ENCODE data around the gene FYN. TPM values are rescaled to one million over a fixed set of nuclear protein-coding genes. Genes with fewer than 3 reads are reported as not detected.

The FYN gene
- polyA plus RNA-seq, 2 of the 4 experiments (the other 2 are of a cell fraction) = 3.5 to 3.7 TPM

DNA sequence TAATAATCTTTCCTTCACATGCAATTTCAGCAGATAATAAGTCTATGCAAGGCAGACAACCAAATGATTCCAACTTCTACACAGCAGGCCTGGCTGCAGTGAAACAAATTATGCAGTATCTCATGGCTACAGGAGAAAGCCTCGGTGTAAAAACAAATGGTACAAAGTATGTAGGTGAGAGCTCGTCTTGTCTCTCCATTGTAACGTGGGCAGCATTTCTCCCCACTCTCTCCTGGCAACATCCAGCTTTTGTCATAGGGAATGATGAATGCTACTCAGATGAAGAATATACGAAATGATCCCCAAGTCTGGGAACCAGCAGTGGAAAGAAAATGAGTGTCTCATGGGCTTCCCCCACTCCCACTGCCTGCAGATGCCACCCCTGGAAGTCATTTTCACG lies 32.4 kb downstream of the FYN start:
- POLR2A ChIA-PET = no interaction called here
- FAIRE-seq (no peak), DNase-seq (ENCODE audit: low read depth in 1 of 2, low spot score in 1 of 2) (no peak), ATAC-seq (no peak)
- CTCF ChIA-PET = interaction anchor here (0.9 kb wide), 1 partner anchor 10 kb away, joined by 3 read pairs; no protein-coding TSS in a partner anchor
- H3K4me1 ChIP-seq = no peaks in the 10 kb centered on the region
- H3K4me2 ChIP-seq = no peak overlapping the region
- no peaks in the 10 kb centered on the region for H3K9me3 ChIP-seq
- TF ChIP-seq ZNF302 (CRISPR knock-in tag; IDR thresholded peaks at IDR 0.05) = no peak
- TF ChIP-seq NFE2L2 (conservative IDR thresholded peaks at IDR 0.05; ENCODE audit: low read length) = no peak
- TF ChIP-seq SMC3 (IDR thresholded peaks at IDR 0.05) = no peak
- TF ChIP-seq MAFK (IDR thresholded peaks at IDR 0.05; ENCODE audit: partially characterized antibody) = no peak
- no peak for TF ChIP-seq POLR2A (IDR thresholded peaks at IDR 0.05; ENCODE audit: low read length)
- no peak for TF ChIP-seq NR3C1 (IDR thresholded peaks at IDR 0.05)
- no peak for TF ChIP-seq JUN (IDR thresholded peaks at IDR 0.05)
- TF ChIP-seq RNF2 (IDR thresholded peaks at IDR 0.05; ENCODE audit: borderline replicate concordance, low read depth) = no peak
- TF ChIP-seq CBX2 (IDR thresholded peaks at IDR 0.05; ENCODE audit: borderline replicate concordance, low read depth) = no peak
- no peak for TF ChIP-seq CHD2 (IDR thresholded peaks at IDR 0.05; ENCODE audit: low read length, partially characterized antibody)
- no peak for TF ChIP-seq HOXA7 (CRISPR knock-in tag; IDR thresholded peaks at IDR 0.05)
- no peak for TF ChIP-seq TFCP2L1 (CRISPR knock-in tag; IDR thresholded peaks at IDR 0.05)
- TF ChIP-seq, protein P1, sequence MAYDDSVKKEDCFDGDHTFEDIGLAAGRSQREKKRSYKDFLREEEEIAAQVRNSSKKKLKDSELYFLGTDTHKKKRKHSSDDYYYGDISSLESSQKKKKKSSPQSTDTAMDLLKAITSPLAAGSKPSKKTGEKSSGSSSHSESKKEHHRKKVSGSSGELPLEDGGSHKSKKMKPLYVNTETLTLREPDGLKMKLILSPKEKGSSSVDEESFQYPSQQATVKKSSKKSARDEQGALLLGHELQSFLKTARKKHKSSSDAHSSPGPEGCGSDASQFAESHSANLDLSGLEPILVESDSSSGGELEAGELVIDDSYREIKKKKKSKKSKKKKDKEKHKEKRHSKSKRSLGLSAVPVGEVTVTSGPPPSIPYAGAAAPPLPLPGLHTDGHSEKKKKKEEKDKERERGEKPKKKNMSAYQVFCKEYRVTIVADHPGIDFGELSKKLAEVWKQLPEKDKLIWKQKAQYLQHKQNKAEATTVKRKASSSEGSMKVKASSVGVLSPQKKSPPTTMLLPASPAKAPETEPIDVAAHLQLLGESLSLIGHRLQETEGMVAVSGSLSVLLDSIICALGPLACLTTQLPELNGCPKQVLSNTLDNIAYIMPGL (CRISPR knock-in tag; IDR thresholded peaks at IDR 0.05; ENCODE audit: borderline replicate concordance) = no peak
- TF ChIP-seq FOSL2 (IDR thresholded peaks at IDR 0.05) = no peak
- no peak for TF ChIP-seq FOSL2 (CRISPR knock-in tag; IDR thresholded peaks at IDR 0.05)
- TF ChIP-seq, protein P2, sequence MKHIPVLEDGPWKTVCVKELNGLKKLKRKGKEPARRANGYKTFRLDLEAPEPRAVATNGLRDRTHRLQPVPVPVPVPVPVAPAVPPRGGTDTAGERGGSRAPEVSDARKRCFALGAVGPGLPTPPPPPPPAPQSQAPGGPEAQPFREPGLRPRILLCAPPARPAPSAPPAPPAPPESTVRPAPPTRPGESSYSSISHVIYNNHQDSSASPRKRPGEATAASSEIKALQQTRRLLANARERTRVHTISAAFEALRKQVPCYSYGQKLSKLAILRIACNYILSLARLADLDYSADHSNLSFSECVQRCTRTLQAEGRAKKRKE (CRISPR knock-in tag; IDR thresholded peaks at IDR 0.05; ENCODE audit: low read depth) = no peak
- TF ChIP-seq MYC (IDR thresholded peaks at IDR 0.05; ENCODE audit: borderline replicate concordance, low read length) = no peak
- TF ChIP-seq, protein P3, sequence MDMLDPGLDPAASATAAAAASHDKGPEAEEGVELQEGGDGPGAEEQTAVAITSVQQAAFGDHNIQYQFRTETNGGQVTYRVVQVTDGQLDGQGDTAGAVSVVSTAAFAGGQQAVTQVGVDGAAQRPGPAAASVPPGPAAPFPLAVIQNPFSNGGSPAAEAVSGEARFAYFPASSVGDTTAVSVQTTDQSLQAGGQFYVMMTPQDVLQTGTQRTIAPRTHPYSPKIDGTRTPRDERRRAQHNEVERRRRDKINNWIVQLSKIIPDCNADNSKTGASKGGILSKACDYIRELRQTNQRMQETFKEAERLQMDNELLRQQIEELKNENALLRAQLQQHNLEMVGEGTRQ (IDR thresholded peaks at IDR 0.05) = no peak
- no peak for TF ChIP-seq CHD4 (IDR thresholded peaks at IDR 0.05; ENCODE audit: borderline replicate concordance)
- no peak overlapping the region for H3K4me3 ChIP-seq
- 66% methylated on average over 5 of the region's 5 CpGs for WGBS (ENCODE audit: missing lambda C conversion rate)
- H3K27ac ChIP-seq = no peak overlapping the region

DNA sequence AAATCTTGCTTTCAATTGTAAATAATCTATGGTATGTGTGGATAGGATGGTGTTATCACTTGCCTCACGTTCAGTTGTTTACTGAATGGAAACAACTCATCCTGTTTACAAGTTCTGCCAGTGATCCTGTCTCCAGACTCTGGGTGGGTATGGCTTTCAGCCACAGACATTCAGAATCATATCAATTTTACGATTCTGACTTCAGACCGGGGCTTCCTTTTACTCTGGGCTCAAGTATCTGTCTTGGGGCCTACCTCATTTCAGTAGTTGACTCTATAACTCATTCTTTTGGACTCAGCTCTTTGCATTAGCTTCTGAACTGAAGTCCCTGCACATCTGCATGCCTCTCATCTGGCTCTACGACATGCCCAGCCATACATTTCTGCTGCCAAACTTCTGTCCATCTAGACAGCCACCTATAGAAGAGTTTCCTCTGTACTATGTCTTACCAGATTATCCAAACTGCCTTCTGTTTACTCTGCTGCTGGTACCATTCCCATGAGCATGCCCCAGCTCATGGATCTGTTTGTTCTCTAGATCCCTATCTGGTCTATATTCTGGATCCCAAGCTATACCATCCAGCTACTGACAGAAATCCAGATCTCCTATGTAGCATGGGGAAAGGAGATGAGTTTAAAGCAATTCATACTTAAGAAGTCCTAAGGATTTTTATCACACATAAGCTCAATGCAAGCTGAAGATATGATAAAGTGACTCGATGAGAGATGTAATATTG lies 34.3 kb downstream of the FYN start:
- ATAC-seq = no peak
- no peak overlapping the region for H3K4me3 ChIP-seq
- no peak for DNase-seq (ENCODE audit: low read depth in 1 of 2, low spot score in 1 of 2)
- 50% methylated on average over 5 of the region's 5 CpGs for WGBS (ENCODE audit: missing lambda C conversion rate)
- ChIA-PET POLR2A (no interaction called here), CTCF (no interaction called here)
- H3K4me1 ChIP-seq = no peaks in the 10 kb centered on the region
- no peak overlapping the region for H3K4me2 ChIP-seq
- TF ChIP-seq ZFP36 (IDR thresholded peaks at IDR 0.05; ENCODE audit: borderline replicate concordance, partially characterized antibody) (no peak), RAD21 (conservative IDR thresholded peaks at IDR 0.05 in 1 of 2, IDR thresholded peaks at IDR 0.05 in 1 of 2) (no peak), RARB (CRISPR knock-in tag; IDR thresholded peaks at IDR 0.05) (no peak), JUN (IDR thresholded peaks at IDR 0.05) (no peak), HOXB5 (CRISPR knock-in tag; IDR thresholded peaks at IDR 0.05) (no peak), SMC3 (IDR thresholded peaks at IDR 0.05) (no peak), CBX8 (IDR thresholded peaks at IDR 0.05) (no peak), KDM5A (IDR thresholded peaks at IDR 0.05) (no peak), RNF2 (IDR thresholded peaks at IDR 0.05; ENCODE audit: borderline replicate concordance, low read depth) (no peak), GATA3 (IDR thresholded peaks at IDR 0.05; ENCODE audit: borderline replicate concordance) (no peak)
- TF ChIP-seq, protein P4, sequence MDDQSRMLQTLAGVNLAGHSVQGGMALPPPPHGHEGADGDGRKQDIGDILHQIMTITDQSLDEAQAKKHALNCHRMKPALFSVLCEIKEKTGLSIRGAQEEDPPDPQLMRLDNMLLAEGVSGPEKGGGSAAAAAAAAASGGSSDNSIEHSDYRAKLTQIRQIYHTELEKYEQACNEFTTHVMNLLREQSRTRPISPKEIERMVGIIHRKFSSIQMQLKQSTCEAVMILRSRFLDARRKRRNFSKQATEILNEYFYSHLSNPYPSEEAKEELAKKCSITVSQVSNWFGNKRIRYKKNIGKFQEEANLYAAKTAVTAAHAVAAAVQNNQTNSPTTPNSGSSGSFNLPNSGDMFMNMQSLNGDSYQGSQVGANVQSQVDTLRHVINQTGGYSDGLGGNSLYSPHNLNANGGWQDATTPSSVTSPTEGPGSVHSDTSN (IDR thresholded peaks at IDR 0.05) = no peak
- FAIRE-seq = no peak
- no peaks in the 10 kb centered on the region for H3K9me3 ChIP-seq
- no peak overlapping the region for H3K27ac ChIP-seq
